GM21360 (cell line): ENCODE results near the gene OR5A2.
"Not testable (repeated sequence)": the region's sequence is repeated elsewhere in the genome, so short reads cannot be mapped to it uniquely, and the experiment has no call there.

Experiments used
- ATAC-seq: cut with Tn5 transposase; IDR thresholded peaks from one replicate; pipeline ENCODE4 v1.9.1; 2021; ENCODE audit warnings: mild to moderate bottlenecking, moderate library complexity; ENCODE audit not compliant: unreplicated experiment

The OR5A2 gene

GRCh38 chr11:59400461-59401261, 25.6 kb downstream of the OR5A2 start:
- no peak for ATAC-seq

- no peak for ATAC-seq
Observed at GRCh38 chr11:59394186-59394585, 32.0 kb downstream of the OR5A2 start.

- peak; percentile 94 for ATAC-seq
Observed at GRCh38 chr11:59380263-59381059, 45.8 kb downstream of the OR5A2 start.

- ATAC-seq = not testable (repeated sequence)
Observed at GRCh38 chr11:59372324-59372723, 53.9 kb downstream of the OR5A2 start.

GRCh38 chr11:59368238-59369022, 57.8 kb downstream of the OR5A2 start:
- no peak for ATAC-seq
